ENCODE measurements around the gene MVB12B.

Gene MVB12B

DNA sequence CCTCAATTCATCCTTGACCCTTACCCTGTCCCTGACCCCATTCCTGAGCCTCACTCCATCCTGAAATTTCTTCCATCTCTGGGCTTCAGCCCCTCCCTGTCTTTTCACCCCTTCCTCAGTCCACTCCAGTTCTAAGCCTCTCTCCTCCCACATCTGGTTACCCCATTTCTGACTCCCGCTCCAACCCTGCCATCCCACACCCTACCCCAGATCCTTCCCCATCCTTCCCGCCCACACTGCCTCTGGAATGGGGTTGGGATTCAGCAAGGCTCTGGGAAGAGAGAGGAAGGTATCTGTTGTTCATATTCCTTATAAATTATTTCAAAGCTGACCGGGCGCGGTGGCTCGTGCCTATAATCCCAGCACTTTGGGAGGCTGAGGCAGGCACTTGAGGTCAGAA lies 29.9 kb upstream of the MVB12B start:
- no peak overlapping the region for H3K27ac ChIP-seq
- no peak for DNase-seq (ENCODE audit: low spot score)
- TF ChIP-seq, protein P1, sequence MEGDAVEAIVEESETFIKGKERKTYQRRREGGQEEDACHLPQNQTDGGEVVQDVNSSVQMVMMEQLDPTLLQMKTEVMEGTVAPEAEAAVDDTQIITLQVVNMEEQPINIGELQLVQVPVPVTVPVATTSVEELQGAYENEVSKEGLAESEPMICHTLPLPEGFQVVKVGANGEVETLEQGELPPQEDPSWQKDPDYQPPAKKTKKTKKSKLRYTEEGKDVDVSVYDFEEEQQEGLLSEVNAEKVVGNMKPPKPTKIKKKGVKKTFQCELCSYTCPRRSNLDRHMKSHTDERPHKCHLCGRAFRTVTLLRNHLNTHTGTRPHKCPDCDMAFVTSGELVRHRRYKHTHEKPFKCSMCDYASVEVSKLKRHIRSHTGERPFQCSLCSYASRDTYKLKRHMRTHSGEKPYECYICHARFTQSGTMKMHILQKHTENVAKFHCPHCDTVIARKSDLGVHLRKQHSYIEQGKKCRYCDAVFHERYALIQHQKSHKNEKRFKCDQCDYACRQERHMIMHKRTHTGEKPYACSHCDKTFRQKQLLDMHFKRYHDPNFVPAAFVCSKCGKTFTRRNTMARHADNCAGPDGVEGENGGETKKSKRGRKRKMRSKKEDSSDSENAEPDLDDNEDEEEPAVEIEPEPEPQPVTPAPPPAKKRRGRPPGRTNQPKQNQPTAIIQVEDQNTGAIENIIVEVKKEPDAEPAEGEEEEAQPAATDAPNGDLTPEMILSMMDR (IDR thresholded peaks at IDR 0.05) = no peak
- no peak overlapping the region for H3K4me3 ChIP-seq

DNA sequence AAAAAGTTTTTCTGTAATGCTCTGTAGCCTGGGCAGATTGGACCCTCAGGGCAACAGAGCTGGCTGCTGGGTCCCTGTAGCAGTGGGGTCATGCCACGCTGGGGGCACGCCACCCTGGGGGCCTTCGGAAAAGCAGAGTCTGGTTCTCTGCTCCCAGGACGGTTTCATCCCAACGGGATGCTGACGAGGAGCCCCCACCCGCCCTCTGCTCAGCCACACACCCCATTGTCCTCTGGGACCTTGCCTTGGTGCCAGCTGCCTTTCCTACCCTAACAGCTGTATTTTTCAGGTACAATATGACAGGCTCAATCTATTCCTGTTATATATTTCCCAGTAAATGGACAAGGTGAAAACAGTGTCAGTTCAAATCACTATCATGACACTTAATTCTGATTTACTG lies 29.0 kb upstream of the MVB12B start:
- TF ChIP-seq, protein P1 (IDR thresholded peaks at IDR 0.05) = no peak
- DNase-seq (ENCODE audit: low spot score) = no peak
- Histone ChIP-seq H3K4me3 (no peak overlapping the region), H3K27ac (no peak overlapping the region)

DNA sequence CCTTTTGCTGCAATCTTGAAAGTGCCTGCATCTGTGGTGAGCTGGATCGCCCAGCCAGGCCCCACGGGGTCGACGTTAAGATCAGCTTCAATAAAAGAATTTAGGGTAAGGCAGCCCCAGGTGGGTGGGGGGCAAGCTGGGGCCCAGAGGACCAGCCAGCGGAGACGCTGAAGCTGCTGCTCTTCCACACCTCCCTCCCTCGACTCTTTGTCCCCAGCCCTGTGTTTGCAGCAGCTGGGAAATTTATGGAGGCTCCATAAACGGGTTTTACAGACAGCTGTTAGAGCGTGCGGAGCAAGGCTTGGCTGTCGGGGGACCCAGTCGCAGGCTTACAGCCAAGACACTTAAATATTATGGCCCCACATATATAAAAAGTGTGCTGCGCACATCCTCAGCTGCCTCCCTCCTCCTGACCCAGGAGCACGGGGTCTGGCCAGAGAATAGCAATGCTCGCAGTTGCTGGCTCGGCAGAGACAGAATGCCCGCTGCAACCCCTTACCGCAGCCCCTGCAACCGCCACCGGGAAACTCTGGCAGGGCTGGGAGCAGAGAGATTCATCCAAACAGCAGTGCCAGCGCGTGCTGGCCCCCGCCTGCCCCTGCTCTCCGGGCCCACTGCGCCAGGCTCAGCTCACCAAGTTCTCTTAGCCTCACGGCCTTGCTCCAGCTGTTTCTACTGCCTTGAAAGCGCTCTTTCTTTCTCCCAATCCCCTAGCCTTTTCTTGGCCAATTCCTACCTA lies 28.4 kb upstream of the MVB12B start:
- TF ChIP-seq, protein P1 (IDR thresholded peaks at IDR 0.05) = no peak
- no peak for DNase-seq (ENCODE audit: low spot score)

DNA sequence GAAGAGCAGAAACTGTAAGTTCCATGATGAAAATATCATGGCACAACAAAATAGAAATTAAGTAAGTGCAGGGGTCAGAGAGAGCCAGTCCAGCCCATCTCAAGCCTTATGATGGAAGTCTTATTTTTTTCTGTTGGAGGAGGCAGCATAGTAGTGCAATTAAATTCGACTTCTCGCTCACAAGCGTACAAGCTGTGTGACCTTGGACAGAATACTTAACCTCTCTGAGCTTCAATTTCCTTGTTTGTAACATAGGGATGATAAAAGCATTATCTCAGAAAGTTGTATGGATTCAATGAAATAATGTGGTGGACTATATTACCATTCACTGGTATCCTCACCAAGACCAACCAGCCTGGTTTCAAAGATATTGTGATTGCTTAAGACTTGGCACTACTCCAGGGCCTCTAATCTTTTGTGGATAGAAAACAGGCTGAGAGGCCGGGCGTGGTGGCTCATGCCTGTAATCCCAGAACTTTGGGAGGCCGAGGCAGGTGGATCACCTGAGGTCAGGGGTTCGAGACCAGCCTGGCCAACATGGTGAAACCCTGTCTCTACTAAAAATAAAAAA lies 26.8 kb upstream of the MVB12B start:
- Histone ChIP-seq H3K4me3 (no peak overlapping the region), H3K27ac (no peak overlapping the region)
- TF ChIP-seq, protein P1 (IDR thresholded peaks at IDR 0.05) = no peak
- no peak for DNase-seq (ENCODE audit: low spot score)

More for the DNA sequence above, 28.4 kb upstream of the MVB12B start:
- H3K27ac ChIP-seq = no peak overlapping the region
- H3K4me3 ChIP-seq = no peak overlapping the region

DNA sequence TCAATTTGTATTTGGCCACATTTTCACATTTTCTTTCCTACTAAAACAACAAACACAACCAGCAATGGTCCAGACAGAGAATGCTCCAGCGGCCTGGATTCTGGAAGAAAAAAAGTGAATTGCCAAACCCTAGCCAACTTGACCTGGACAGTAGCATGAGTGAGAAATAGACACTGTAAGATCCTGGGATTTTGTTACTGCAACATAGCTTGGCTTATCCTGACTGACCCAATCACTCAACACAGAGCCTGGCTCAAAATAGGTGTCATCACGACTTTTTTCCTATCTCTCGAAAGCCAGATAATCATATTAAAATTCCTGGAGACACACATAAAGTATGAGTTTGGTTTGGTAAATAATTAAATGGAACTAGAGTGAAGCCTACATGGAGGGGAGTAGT lies 25.4 kb upstream of the MVB12B start:
- TF ChIP-seq, protein P1 (IDR thresholded peaks at IDR 0.05) = no peak
- Histone ChIP-seq H3K27ac (no peak overlapping the region), H3K4me3 (no peak overlapping the region)
- no peak for DNase-seq (ENCODE audit: low spot score)

DNA sequence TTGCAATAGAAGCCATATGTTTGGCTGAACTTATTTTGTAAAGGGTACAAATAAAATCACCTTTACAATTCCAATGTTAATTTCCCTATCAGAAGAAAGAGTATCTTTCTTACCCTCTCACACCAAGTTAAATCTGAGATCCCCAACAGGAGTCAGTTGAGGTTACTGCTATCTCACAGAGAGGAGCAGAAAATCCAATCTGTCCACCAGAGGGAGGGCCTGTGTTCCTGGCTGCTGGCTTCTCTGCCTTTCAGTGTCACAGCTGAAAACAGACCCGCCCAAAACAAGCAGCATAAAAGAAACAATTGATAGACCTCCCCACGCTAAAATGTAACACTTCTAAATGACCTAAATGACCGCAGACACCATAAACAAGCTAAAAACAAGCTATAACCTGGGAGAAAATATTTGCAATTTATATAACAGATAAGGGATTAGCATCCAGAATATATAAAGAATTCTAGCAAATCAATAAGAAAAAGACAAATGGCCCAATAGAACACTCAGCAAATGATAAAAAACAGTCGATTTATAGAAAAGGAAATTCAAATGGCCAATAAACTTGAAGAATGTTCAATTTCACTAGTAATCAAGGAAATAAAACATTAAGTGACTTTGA lies 24.5 kb upstream of the MVB12B start:
- no peak for DNase-seq (ENCODE audit: low spot score)
- no peak overlapping the region for H3K4me3 ChIP-seq
- no peak overlapping the region for H3K27ac ChIP-seq
- TF ChIP-seq, protein P1 (IDR thresholded peaks at IDR 0.05) = peak; percentile 34

Measured in coronary artery (tissue), 2 donors.